HT1080 (cell line): ENCODE results near the gene KRTAP10-3. TPM values are rescaled to one million over a fixed set of nuclear protein-coding genes. Genes with fewer than 3 reads are reported as not detected.

Source experiments
- DNase-seq: peaks from one replicate; pipeline ENCODE4 v3.0.0-alpha.2; 2015; ENCODE audit warnings: low read depth
- total RNA-seq: library from RNA; depleted of rRNA; stranded (reverse); fragments of >200 nt; shearing (Covaris generic); gene quantifications from 2 replicates; pipeline ENCODE4 v1.2.3, GENCODE V29; 2014

KRTAP10-3 gene
- total RNA-seq, 1 experiment from 2014 or later = not detected

- no peak for DNase-seq
Measured at GRCh38 chr21:44519346-44520325, 39.0 kb downstream of the KRTAP10-3 start.

- no peak for DNase-seq
Measured at GRCh38 chr21:44518686-44519085, 39.9 kb downstream of the KRTAP10-3 start.

GRCh38 chr21:44517175-44517899, 41.3 kb downstream of the KRTAP10-3 start:
- DNase-seq = peak; percentile 94

GRCh38 chr21:44516828-44517174, 41.8 kb downstream of the KRTAP10-3 start:
- DNase-seq = no peak

GRCh38 chr21:44516342-44516741, 42.3 kb downstream of the KRTAP10-3 start:
- no peak for DNase-seq

GRCh38 chr21:44515359-44516165, 43.0 kb downstream of the KRTAP10-3 start:
- no peak for DNase-seq

- DNase-seq = no peak
Measured at GRCh38 chr21:44514746-44515358, 43.7 kb downstream of the KRTAP10-3 start.

- DNase-seq = no peak
Measured at GRCh38 chr21:44514218-44514520, 44.4 kb downstream of the KRTAP10-3 start.

- DNase-seq = no peak
Measured at GRCh38 chr21:44513389-44514217, 45.0 kb downstream of the KRTAP10-3 start.

- DNase-seq = no peak
Measured at GRCh38 chr21:44512496-44513388, 45.9 kb downstream of the KRTAP10-3 start.

- DNase-seq = no peak
Measured at GRCh38 chr21:44511938-44512275, 46.7 kb downstream of the KRTAP10-3 start.

- DNase-seq = no peak
Measured at GRCh38 chr21:44511219-44511937, 47.2 kb downstream of the KRTAP10-3 start.

GRCh38 chr21:44510508-44511218, 47.9 kb downstream of the KRTAP10-3 start:
- peak; percentile 15 for DNase-seq

- no peak for DNase-seq
Measured at GRCh38 chr21:44510109-44510507, 48.5 kb downstream of the KRTAP10-3 start.

- DNase-seq = peak; percentile 46
Measured at GRCh38 chr21:44509539-44509938, 49.1 kb downstream of the KRTAP10-3 start.

GRCh38 chr21:44508711-44509445, 49.7 kb downstream of the KRTAP10-3 start:
- no peak for DNase-seq

- no peak for DNase-seq
Measured at GRCh38 chr21:44508426-44508710, 50.2 kb downstream of the KRTAP10-3 start.
